A549 (cell line): Measurements from ENCODE around the gene PELI2. TPM values are rescaled to one million over a fixed set of nuclear protein-coding genes. Genes with fewer than 3 reads are reported as not detected.

Experiments used
- ATAC-seq, 2 experiments: fragments of 200-7000 bp in 1 of 2; fragments of >200 bp in 1 of 2; cut with Nextera tagmentation in 1 of 2; cut with Tn5 transposase in 1 of 2; 3 replicates each; pipeline versions ENCODE4 v1.8.0 to v1.9.1; 2018 to 2020; ENCODE audit warnings: mild to moderate bottlenecking in 1 of 2, moderate library complexity in 1 of 2
- CTCF ChIA-PET: fragments of 300-600 bp; sonication (Branson Sonifier 250); formaldehyde crosslinking; extraction: SDS; loops from one replicate; lab custom pipeline; 2021; ENCODE audit warnings: antibody characterized with exemption, inconsistent platforms; lab: Yijun Ruan, JAX
- POLR2A ChIA-PET: fragments of 350-600 bp; formaldehyde crosslinking; extraction: SDS; loops from one replicate; lab custom pipeline; 2021; ENCODE audit warnings: antibody characterized with exemption, inconsistent platforms; lab: Yijun Ruan, JAX
- DNase-seq, 2 experiments: peaks; one replicate each; pipeline versions ENCODE4 v3.0.0 to v3.0.0-alpha.2; 2011 to 2016; ENCODE audit warnings: low read depth in 1 of 2, low spot score in 1 of 2
- FAIRE-seq: peaks from 2 replicates; lab custom pipeline; 2011; peaks lifted over from hg19 to GRCh38; lab: Jason Lieb, UNC
- H3K27ac ChIP-seq, 2 experiments: fragments of >200 bp; sonication (Bioruptor Twin); formaldehyde crosslinking; 3 replicates each; pipeline ENCODE4 v1.5.1; 2016 to 2017
- H3K4me1 ChIP-seq: fragments of >200 bp; sonication (Bioruptor Twin); formaldehyde crosslinking; 3 replicates; pipeline ENCODE4 v1.6.1; 2016
- H3K4me2 ChIP-seq: fragments of >200 bp; sonication (Bioruptor Twin); formaldehyde crosslinking; 3 replicates; pipeline ENCODE4 v1.6.1; 2016
- H3K4me3 ChIP-seq: fragments of >200 bp; sonication (Bioruptor Twin); formaldehyde crosslinking; 3 replicates; pipeline ENCODE4 v1.5.1; 2016
- H3K9me3 ChIP-seq: fragments of >200 bp; sonication (Bioruptor Twin); formaldehyde crosslinking; 3 replicates; pipeline ENCODE4 v1.6.1; 2016
- BCL3 ChIP-seq: fragments of >200 bp; sonication (Bioruptor Twin); formaldehyde crosslinking; IDR thresholded peaks from 3 replicates; pipeline ENCODE4 v1.6.1; 2016
- BHLHE40 ChIP-seq: IDR thresholded peaks from 2 replicates; pipeline ENCODE4 v1.6.1; 2012; ENCODE audit warnings: low read depth, low read length, inconsistent platforms
- CEBPB ChIP-seq, 2 experiments: fragments of >200 bp in 1 of 2; sonication (Bioruptor Twin) in 1 of 2; formaldehyde crosslinking in 1 of 2; IDR thresholded peaks; 2 replicates each; pipeline ENCODE4 v1.6.1; 2012 to 2016
- HDAC2 ChIP-seq: fragments of 200-600 bp; sonication (generic); IDR thresholded peaks from 2 replicates; pipeline ENCODE4 v1.6.1; 2016
- JUN ChIP-seq, 2 experiments: fragments of >200 bp; sonication (Bioruptor Twin); formaldehyde crosslinking; IDR thresholded peaks; 2 replicates in 1 of 2; 3 replicates in 1 of 2; pipeline ENCODE4 v1.6.1; 2016 to 2017
- MAZ ChIP-seq: fragments of 150-350 bp; IDR thresholded peaks from 2 replicates; pipeline ENCODE4 v1.6.1; 2014; ENCODE audit warnings: antibody characterized with exemption, low read depth, low read length, borderline replicate concordance
- MYC ChIP-seq: IDR thresholded peaks from 2 replicates; pipeline ENCODE4 v1.6.1; 2012; ENCODE audit warnings: mild to moderate bottlenecking, inconsistent platforms, low read length, improper control_type of control experiment, borderline replicate concordance
- NR3C1 ChIP-seq: fragments of >200 bp; sonication (Bioruptor Twin); formaldehyde crosslinking; IDR thresholded peaks from 3 replicates; pipeline ENCODE4 v1.6.1; 2017
- PHF8 ChIP-seq: fragments of 200-600 bp; sonication (generic); IDR thresholded peaks from 2 replicates; pipeline ENCODE4 v1.6.1; 2016; ENCODE audit warnings: low read depth, mild to moderate bottlenecking, antibody characterized with exemption, moderate library complexity, borderline replicate concordance
- POLR2A ChIP-seq: IDR thresholded peaks from 2 replicates; pipeline ENCODE4 v1.6.1; 2012; ENCODE audit warnings: mild to moderate bottlenecking, low read length
- POLR2AphosphoS2 ChIP-seq: conservative IDR thresholded peaks from 2 replicates; pipeline ENCODE4 v1.6.1; 2012; ENCODE audit warnings: low read length, improper control_type of control experiment, inconsistent platforms
- RCOR1 ChIP-seq: fragments of 150-350 bp; IDR thresholded peaks from 2 replicates; pipeline ENCODE4 v1.6.1; 2014; ENCODE audit warnings: antibody characterized with exemption, low read length, low read depth
- REST ChIP-seq: fragments of 200-600 bp; sonication (generic); IDR thresholded peaks from 2 replicates; pipeline ENCODE4 v1.6.1; 2016; ENCODE audit warnings: antibody characterized with exemption, mild to moderate bottlenecking, moderate library complexity
- RFX5 ChIP-seq: fragments of 450-650 bp; IDR thresholded peaks from 2 replicates; pipeline ENCODE4 v1.7.1; 2014; ENCODE audit warnings: antibody characterized with exemption, mild to moderate bottlenecking, moderate library complexity
- SMC3 ChIP-seq: fragments of >200 bp; sonication (Bioruptor Twin); formaldehyde crosslinking; IDR thresholded peaks from 3 replicates; pipeline ENCODE4 v1.6.1; 2018; ENCODE audit warnings: inconsistent platforms
- SREBF2 ChIP-seq: fragments of 450-650 bp; IDR thresholded peaks from 2 replicates; pipeline ENCODE4 v1.6.1; 2014; ENCODE audit warnings: mild to moderate bottlenecking, moderate library complexity
- USF2 ChIP-seq: fragments of 450-650 bp; IDR thresholded peaks from 2 replicates; pipeline ENCODE4 v1.6.1; 2014; ENCODE audit warnings: antibody characterized with exemption
- ZSCAN20 ChIP-seq: fragments of 250-450 bp; sonication (Bioruptor Pico); IDR thresholded peaks from 2 replicates; pipeline ENCODE4 v1.8.0; 2022; ENCODE audit warnings: mild to moderate bottlenecking, moderate library complexity
- WGBS: methylation state at CpG from one replicate; pipeline ENCODE4 v1.1.6; 2017; ENCODE audit errors: missing lambda C conversion rate; 5-methylcytosine and 5-hydroxymethylcytosine counted together
- polyA plus RNA-seq, 4 experiments: library from polyadenylated mRNA; depleted of rRNA in 3 of 4; stranded (reverse); fragments of >200 nt; fragmentation: RNase III in 1 of 4; extraction: RNeasy Plus Mini Kit Qiagen cat#74134 plus additional on column Dnase treatment in 1 of 4; gene quantifications; 2 replicates in 3 of 4; 3 replicates in 1 of 4; pipeline ENCODE4 v1.2.3, GENCODE V29; 2011 to 2017
- TF ChIP-seq, protein P1 (sequence below): IDR thresholded peaks from 2 replicates; pipeline ENCODE4 v1.6.1; 2012
- TF ChIP-seq, protein P2 (sequence below): fragments of 250-450 bp; sonication (Bioruptor Pico); IDR thresholded peaks from 2 replicates; pipeline ENCODE4 v1.5.0; 2020; ENCODE audit warnings: low read depth, mild to moderate bottlenecking, moderate library complexity

Gene PELI2
- polyA plus RNA-seq, 2 of the 4 experiments (the other 2 are of a cell fraction) = 0.93 to 7.2 TPM

GRCh38 chr14:56173365-56173922, 55.2 kb downstream of the PELI2 start (continued):
- no peak for TF ChIP-seq SMC3
- TF ChIP-seq BCL3 = no peak
- TF ChIP-seq MAZ = no peak
- TF ChIP-seq POLR2AphosphoS2 = no peak
- TF ChIP-seq USF2 = no peak
- TF ChIP-seq, all 56 proteins: peak for 0

DNA sequence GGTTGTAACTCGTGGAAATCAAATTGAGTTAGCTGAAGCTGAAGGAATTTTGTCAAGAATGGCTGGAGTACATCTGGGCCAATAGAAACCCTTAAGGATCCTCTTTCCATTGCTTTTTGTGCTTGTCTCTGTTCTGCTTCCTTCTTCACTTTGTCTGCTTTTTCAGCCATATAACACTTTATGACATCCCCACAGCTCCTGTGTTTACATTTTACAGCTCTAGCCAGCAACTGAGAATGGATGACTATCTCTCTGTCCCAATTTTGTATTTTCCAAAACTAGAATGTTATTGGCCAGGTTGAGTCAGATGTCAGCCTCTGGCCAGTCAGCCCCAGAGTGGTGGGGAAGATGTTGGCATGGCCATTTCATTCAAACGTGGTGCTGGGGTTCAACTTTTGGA, 57.6 kb downstream of the PELI2 start:
- WGBS = 54% methylated on average over 2 of the region's 2 CpGs
- ATAC-seq = no peak

More for the DNA sequence above, 57.6 kb downstream of the PELI2 start:
- Histone ChIP-seq H3K27ac (no peak overlapping the region), H3K4me2 (no peak overlapping the region), H3K4me1 (peaks cover 18% of the 10 kb centered on the region), H3K9me3 (no peaks in the 10 kb centered on the region), H3K4me3 (no peak overlapping the region)
- FAIRE-seq = no peak
- no peak for DNase-seq
- POLR2A ChIA-PET = no interaction called here
- TF ChIP-seq, protein P1, sequence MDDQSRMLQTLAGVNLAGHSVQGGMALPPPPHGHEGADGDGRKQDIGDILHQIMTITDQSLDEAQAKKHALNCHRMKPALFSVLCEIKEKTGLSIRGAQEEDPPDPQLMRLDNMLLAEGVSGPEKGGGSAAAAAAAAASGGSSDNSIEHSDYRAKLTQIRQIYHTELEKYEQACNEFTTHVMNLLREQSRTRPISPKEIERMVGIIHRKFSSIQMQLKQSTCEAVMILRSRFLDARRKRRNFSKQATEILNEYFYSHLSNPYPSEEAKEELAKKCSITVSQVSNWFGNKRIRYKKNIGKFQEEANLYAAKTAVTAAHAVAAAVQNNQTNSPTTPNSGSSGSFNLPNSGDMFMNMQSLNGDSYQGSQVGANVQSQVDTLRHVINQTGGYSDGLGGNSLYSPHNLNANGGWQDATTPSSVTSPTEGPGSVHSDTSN = no peak
- TF ChIP-seq, protein P2, sequence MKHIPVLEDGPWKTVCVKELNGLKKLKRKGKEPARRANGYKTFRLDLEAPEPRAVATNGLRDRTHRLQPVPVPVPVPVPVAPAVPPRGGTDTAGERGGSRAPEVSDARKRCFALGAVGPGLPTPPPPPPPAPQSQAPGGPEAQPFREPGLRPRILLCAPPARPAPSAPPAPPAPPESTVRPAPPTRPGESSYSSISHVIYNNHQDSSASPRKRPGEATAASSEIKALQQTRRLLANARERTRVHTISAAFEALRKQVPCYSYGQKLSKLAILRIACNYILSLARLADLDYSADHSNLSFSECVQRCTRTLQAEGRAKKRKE (CRISPR knock-in tag) = no peak
- TF ChIP-seq REST (no peak), ZSCAN20 (CRISPR knock-in tag) (no peak), BHLHE40 (no peak), RFX5 (no peak), NR3C1 (no peak), RCOR1 (no peak), MYC (no peak), POLR2A (no peak), POLR2AphosphoS2 (no peak), BCL3 (no peak), CEBPB (IDR thresholded peaks at IDR 0.05) (no peak), HDAC2 (no peak), PHF8 (no peak), SMC3 (no peak), SREBF2 (no peak), JUN (IDR thresholded peaks at IDR 0.05) (no peak)
- CTCF ChIA-PET = interaction anchor here (1.8 kb wide), 1 partner anchor 11 kb away, joined by 5 read pairs; no protein-coding TSS in a partner anchor
